Hematopoietic multipotent progenitor cell treated with erythropoietin and hydrocortisone succinate and interleukin-3 and kit ligand, for 4 days (in vitro differentiated cells): ENCODE data around the gene SERPINB8.

Experiments
- DNase-seq: peaks from one replicate; pipeline ENCODE4 v3.0.0-alpha.2; 2015

The SERPINB8 gene

GRCh38 chr18:63965716-63966330 is 4.1 kb upstream of the SERPINB8 start:
- no peak for DNase-seq

DNA sequence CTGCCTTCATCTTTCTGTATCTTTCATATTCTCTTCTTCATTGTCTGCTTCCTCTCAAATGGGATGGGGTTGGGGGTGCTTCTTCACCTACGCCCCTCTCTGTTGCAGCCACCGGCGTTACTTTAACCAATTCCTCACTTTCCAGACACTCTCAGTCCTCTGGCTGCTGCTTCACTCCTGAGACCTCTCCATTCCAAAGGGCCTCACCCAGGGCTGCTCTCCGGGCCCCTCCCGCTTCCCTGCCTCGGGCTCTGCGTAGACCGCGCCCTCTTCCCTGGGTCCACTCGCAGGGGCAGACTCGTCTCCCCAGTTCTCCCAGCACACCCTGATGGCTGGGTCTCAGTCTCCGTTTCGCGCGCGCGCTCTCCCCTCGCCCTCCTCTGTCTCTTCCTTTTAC is 926 bp downstream of the SERPINB8 start:
- no peak for DNase-seq

- peak; percentile 72 for DNase-seq
Measured at GRCh38 chr18:63971320-63972001, 1.6 kb downstream of the SERPINB8 start.

- peak; percentile 40 for DNase-seq
Measured at GRCh38 chr18:63972002-63972376, 2.1 kb downstream of the SERPINB8 start.

DNA sequence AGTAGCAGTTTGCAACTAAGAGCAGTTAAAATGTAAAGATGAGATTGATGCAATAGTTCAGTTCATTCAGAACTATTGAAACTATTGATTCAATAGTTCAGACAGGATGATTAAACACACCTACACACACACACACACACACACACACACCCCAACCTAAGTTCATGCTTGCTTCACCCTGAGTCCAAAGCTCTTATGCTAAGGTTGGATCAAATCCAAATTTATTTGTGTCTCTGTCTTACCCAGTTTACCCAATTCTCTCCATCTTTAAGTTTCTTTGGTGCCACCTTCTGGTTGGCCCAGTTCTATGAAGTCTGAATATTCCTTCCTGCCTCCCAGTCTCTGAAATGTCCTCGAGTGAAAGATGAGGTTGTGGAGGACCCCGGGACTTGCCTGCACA is 5.1 kb downstream of the SERPINB8 start:
- DNase-seq = peak; percentile 53

DNA sequence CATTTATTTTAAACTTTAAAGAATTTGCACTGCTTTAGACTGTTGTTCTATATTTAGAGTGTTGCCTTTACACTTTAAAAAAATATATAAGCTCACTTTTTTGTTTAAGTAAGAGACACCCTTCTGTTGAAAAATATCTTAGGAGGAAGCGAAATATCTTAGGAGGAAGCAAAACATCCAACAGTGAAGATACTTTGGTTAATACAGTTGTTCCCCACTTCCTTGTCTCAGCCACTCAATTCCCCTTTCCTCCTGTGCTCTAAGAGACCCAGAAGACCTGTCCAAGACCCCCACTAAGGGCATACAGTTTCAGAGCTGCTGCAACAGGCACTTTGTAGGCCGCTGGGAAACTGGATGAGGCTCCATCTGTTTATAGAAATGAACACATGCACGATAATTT is 5.7 kb downstream of the SERPINB8 start:
- peak; percentile 21 for DNase-seq

- DNase-seq = no peak
Measured at GRCh38 chr18:63977040-63977439, 7.2 kb downstream of the SERPINB8 start.

- peak; percentile 84 for DNase-seq
Measured at GRCh38 chr18:63979409-63979920, 9.6 kb downstream of the SERPINB8 start.

GRCh38 chr18:63980027-63980426 is 10.1 kb downstream of the SERPINB8 start:
- no peak for DNase-seq

DNA sequence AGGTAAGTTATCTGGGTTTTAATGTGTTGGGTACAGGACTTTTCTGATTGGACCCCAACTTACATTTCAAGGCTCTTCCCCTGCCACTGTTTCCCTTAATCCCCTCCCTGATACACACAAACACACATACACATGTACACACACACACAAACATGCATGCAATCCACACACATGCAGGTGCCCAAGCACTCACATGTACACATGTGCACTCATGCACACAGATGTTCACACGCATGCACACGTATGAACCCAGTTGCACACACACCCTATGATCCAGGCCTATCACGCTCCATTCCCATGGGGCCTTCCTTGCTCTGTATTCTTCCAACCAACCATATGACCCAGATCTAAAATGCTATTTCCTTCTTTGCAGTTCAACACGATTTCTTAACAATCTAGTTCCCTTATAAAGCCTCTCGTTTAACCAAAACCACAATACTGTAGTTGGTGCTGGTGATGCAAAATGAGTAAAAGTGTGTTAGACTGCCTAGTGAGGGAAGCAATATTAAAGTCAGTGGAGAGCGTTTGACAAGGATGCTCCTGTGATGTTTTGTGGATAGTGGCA is 11.1 kb downstream of the SERPINB8 start:
- peak; percentile 63 for DNase-seq

GRCh38 chr18:63981719-63982118 is 11.8 kb downstream of the SERPINB8 start:
- DNase-seq = no peak

DNA sequence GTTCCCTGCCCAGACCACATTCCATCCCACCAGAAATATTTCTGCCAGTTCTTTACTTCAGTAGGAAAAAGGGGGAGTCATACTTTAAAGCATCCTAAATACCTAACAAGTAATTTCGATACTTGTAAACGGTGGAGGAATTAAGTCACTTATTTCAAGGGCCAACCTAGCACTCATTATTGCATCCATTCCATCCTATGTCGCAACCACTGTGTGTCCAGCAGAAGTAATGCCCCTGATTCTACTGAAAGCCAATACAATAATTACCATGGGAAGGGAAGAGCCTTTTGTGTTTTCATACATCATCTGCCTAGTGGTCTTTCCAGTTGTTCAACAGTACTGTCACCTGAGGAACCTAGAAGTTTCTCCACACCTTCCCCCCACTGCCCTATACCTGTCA is 12.5 kb downstream of the SERPINB8 start:
- no peak for DNase-seq

- DNase-seq = no peak
Measured at GRCh38 chr18:63986885-63987284, 17.0 kb downstream of the SERPINB8 start.

- peak; percentile 17 for DNase-seq
Measured at GRCh38 chr18:63987743-63988142, 17.9 kb downstream of the SERPINB8 start.

- no peak for DNase-seq
Measured at GRCh38 chr18:63992751-63993150, 22.9 kb downstream of the SERPINB8 start.

DNA sequence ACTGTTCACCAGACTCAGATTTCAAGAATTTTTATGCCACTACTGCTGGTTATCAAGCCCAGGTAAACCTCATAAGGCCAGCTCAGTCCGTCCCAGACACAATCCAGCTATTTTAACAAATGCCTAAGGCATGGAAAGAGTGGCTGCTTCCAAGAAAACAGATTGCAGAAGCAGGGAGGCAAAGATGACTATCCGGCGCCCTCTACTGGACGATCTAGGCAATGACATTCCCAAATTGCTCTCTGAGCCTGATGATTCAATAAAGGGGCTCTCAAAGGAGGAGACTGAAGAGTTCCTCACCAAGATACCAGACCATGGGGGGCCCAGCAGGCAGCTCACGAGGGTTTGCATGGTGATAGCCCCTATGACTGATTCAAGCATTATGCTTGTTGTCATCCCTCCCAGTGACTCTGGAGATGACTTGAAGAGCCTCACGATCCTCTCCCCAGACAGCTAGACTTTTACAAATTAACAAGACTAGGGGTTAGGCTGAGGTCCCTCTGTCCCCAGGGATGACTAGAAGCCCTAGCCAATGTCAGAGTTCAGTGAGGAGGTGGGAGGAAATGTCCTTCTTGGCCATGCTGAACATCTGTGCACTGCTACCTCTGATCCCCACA is 25.0 kb downstream of the SERPINB8 start:
- peak; percentile 58 for DNase-seq

DNA sequence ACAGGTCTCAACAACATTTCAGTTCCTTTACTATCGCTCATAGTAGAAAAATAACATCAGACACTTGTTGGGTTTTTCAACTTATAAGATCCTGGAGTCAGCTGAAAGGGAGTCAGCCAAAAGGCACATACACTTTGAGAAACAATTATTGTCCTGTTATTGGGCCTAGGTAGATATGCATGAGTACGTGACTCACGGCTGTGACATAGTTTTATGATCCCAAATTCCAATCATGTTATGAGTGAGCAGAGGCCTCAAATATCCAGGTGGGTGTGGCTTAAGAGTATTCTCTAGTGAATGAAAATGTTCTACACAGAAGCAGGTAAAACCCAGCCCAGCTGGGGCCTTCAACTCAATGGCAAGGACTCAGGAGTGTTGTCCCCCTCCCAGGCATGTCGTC is 27.2 kb downstream of the SERPINB8 start:
- DNase-seq = no peak

GRCh38 chr18:63997606-63998005 is 27.7 kb downstream of the SERPINB8 start:
- no peak for DNase-seq

DNA sequence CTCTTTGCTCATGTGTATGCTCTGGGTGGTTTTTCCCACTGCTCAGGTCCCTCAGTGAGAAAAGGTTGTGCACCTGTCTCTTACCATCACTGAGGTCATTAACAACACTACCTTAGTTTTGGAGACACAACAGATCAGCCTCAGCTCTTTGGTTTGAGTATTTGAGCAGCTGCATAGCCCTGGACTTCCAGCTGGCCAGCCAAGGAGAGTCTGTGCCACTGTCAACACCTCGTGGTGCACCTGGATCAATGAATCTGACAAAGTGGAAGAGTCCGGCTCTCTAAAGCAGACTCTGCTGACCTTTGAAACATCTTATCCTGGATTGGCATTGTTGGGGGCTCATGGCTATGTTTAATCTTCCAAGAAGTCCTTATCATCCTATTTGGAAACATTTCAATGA is 30.0 kb downstream of the SERPINB8 start:
- no peak for DNase-seq

DNA sequence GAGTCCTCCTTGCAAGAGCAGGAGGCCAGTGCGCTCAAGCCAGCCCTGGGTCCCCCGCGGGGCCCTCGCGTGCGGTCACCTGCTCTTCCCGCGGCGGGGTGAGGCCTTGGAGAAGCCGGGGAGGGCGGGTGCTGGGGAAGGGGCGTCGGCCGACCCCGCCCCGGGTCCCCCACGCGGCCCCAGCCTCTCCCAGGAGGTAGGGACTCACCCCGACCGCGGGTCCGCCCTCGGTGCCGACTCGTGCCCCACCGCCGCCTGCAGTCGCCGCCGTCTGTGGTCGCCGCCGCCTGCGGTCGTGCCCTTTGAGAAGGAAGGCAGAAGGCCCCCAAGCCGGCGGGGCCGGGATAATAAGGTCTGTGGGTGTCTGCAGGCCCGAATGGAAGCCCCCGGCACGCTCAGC is 32.7 kb downstream of the SERPINB8 start:
- DNase-seq = no peak

GRCh38 chr18:64009305-64009704 is 39.4 kb downstream of the SERPINB8 start:
- no peak for DNase-seq

DNA sequence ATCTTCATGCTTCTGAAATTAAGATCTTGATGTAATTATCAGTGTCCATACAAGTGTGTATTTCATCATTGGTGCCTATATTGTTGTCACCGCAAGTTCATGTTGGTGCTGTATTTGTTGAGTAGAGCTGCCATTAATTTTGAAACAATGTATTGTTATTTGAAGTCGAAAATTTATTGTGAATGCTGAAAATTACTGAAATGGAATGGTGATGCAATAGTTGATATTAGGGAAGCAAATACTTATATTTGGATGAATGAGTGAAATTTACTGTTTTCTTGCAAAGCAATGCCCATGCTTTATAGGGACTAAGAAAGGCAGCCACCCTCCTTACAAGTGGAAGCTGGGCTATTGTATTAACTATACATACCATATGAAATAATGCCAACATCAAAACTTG is 41.6 kb downstream of the SERPINB8 start:
- DNase-seq = no peak

DNA sequence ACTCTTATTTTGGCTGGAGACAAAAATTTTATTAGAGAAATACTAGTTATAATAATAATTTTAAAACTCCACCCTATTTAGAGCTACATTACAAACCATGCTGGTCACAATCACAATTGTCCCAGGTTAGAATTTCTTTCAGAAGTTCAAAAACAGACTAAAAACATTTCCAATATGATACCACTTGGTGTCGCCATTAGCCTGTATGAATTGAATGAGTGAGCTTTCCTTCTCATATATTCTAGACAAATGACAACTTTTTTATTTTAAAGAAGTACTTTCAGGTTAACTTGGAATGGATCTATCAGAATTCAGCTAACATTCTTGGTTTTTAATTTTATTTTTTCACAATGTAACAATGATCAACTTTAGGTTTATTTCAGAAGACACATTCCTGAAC is 48.0 kb downstream of the SERPINB8 start:
- DNase-seq = peak; percentile 64
